SJCRH30 (cell line): ENCODE results near the gene GRID1. TPM values are rescaled to one million over a fixed set of nuclear protein-coding genes. Genes with fewer than 3 reads are reported as not detected.

Experiments used
- DNase-seq, 2 experiments: peaks; one replicate each; pipeline ENCODE4 v3.0.0-alpha.2; 2015 to 2020
- H3K27ac ChIP-seq: fragments of 250-450 bp; sonication (Bioruptor Pico); 2 replicates; pipeline ENCODE4 v1.5.1; 2020; ENCODE audit warnings: mild to moderate bottlenecking, moderate library complexity
- H3K27me3 ChIP-seq: fragments of 250-450 bp; sonication (Bioruptor Pico); 2 replicates; pipeline ENCODE4 v1.5.1; 2020; ENCODE audit warnings: mild to moderate bottlenecking, moderate library complexity
- H3K36me3 ChIP-seq: fragments of 250-450 bp; sonication (Bioruptor Pico); 2 replicates; pipeline ENCODE4 v1.5.1; 2020; ENCODE audit warnings: mild to moderate bottlenecking, moderate library complexity
- H3K4me1 ChIP-seq: fragments of 250-450 bp; sonication (Bioruptor Pico); 2 replicates; pipeline ENCODE4 v1.5.1; 2020; ENCODE audit warnings: mild to moderate bottlenecking, moderate library complexity
- H3K4me3 ChIP-seq: fragments of 250-450 bp; sonication (Bioruptor Pico); 2 replicates; pipeline ENCODE4 v1.5.1; 2020; ENCODE audit warnings: mild to moderate bottlenecking, moderate library complexity
- H3K9me3 ChIP-seq: fragments of 250-450 bp; sonication (Bioruptor Pico); replicated peaks from 2 replicates; pipeline ENCODE4 v1.5.1; 2020; ENCODE audit warnings: mild to moderate bottlenecking, moderate library complexity
- total RNA-seq: library from RNA; depleted of rRNA; stranded (reverse); fragments of >200 nt; shearing (Covaris generic); gene quantifications from 2 replicates; pipeline ENCODE4 v1.2.3, GENCODE V29; 2014

GRID1 gene
- total RNA-seq, 1 experiment from 2014 or later: not detected

- H3K36me3 ChIP-seq: no peaks in the 10 kb centered on the region
- H3K27me3 ChIP-seq: no peaks in the 10 kb centered on the region
- no peak for DNase-seq
- no peak overlapping the region for H3K4me3 ChIP-seq
- H3K27ac ChIP-seq: no peak overlapping the region
- H3K9me3 ChIP-seq: no peaks in the 10 kb centered on the region
- no peaks in the 10 kb centered on the region for H3K4me1 ChIP-seq
Observed at GRCh38 chr10:86287110-86287793, 79.3 kb downstream of the GRID1 start.

DNA sequence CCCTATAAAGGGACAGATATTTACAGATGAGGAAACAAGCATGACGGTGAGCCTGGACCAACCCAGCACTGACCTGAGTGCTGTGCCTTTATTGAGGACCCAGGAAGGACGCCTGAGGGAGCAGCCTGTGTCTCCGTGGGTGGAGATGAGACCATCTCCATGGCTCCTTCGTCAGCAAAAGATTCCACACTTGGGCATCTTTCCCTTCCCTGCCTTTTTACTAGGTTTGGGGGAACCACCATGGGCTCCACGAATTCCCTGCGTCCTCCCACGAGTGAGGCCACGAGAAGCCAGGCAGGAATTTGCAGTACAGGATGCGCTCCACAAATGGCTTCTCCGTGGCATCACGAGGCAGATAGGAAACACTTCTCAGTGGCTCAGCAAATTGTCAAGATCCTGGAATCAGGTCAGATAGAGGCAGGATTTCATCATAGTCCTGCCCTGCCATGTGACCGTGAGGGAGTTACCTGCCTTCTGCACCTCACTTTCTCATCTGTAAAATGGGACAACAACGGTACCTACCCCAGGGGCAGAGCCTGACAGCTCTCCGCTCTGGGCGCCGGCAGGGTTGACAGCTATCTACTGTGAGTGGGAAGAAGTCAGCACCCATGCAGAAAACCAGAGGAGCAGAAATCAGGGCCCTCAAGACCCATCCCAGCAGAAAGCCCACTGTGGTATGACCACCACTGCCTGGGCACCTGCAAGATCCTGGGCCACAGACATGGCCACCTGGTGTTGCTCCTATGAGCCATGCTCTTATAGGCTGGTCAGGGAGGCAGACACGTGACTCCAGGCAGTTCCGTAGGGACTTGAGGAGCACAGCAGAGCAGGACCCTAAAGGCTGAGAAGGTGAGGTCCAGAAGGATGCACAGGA, 80.1 kb downstream of the GRID1 start:
- Histone ChIP-seq H3K9me3 (no peaks in the 10 kb centered on the region), H3K27me3 (no peaks in the 10 kb centered on the region), H3K4me3 (no peak overlapping the region), H3K27ac (no peak overlapping the region), H3K4me1 (no peaks in the 10 kb centered on the region), H3K36me3 (no peaks in the 10 kb centered on the region)
- no peak for DNase-seq

DNA sequence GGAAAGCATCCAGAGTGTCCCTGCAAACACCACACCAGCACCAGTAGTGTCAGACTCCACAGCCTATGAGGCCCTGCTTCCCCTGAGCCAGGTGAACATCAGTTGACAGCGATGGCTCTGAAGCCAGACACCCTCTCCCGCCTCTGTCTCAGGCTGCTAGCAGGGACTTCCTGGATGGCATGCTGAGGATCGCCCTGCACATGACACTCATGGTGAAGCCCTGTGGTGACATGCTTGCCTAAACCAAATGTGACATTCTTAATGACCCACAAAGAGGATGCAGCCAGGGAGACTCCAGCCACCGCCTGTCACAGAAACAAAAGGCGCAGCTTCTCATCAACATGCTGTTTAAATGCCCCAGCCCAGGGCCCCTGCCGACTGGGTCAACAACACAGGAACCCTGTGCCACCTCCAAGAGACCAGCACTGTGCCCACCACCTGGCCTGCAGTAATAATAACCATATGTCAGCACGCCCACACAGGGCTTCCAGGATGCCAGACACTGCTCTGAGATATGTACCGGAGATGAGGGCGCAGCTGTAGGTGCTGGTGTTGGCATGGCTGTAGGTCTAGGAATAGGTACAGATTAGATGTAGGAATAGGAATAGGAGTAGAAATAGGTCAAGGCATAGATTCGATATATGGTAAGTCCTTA, 81.3 kb downstream of the GRID1 start:
- Histone ChIP-seq H3K9me3 (no peaks in the 10 kb centered on the region), H3K27ac (no peak overlapping the region), H3K27me3 (no peaks in the 10 kb centered on the region), H3K36me3 (no peaks in the 10 kb centered on the region), H3K4me1 (no peaks in the 10 kb centered on the region), H3K4me3 (no peak overlapping the region)
- DNase-seq: no peak

GRCh38 chr10:86284355-86285105, 82.1 kb downstream of the GRID1 start:
- no peak overlapping the region for H3K4me3 ChIP-seq

GRCh38 chr10:86283466-86284287, 82.9 kb downstream of the GRID1 start:
- Histone ChIP-seq H3K9me3 (no peaks in the 10 kb centered on the region), H3K4me3 (no peak overlapping the region), H3K27ac (no peak overlapping the region), H3K36me3 (no peaks in the 10 kb centered on the region), H3K27me3 (no peaks in the 10 kb centered on the region), H3K4me1 (no peaks in the 10 kb centered on the region)
- no peak for DNase-seq

More at GRCh38 chr10:86284355-86285105, 82.1 kb downstream of the GRID1 start:
- H3K27me3 ChIP-seq: no peaks in the 10 kb centered on the region
- H3K27ac ChIP-seq: no peak overlapping the region
- DNase-seq: no peak
- H3K36me3 ChIP-seq: no peaks in the 10 kb centered on the region
- no peaks in the 10 kb centered on the region for H3K4me1 ChIP-seq
- H3K9me3 ChIP-seq: no peaks in the 10 kb centered on the region

DNA sequence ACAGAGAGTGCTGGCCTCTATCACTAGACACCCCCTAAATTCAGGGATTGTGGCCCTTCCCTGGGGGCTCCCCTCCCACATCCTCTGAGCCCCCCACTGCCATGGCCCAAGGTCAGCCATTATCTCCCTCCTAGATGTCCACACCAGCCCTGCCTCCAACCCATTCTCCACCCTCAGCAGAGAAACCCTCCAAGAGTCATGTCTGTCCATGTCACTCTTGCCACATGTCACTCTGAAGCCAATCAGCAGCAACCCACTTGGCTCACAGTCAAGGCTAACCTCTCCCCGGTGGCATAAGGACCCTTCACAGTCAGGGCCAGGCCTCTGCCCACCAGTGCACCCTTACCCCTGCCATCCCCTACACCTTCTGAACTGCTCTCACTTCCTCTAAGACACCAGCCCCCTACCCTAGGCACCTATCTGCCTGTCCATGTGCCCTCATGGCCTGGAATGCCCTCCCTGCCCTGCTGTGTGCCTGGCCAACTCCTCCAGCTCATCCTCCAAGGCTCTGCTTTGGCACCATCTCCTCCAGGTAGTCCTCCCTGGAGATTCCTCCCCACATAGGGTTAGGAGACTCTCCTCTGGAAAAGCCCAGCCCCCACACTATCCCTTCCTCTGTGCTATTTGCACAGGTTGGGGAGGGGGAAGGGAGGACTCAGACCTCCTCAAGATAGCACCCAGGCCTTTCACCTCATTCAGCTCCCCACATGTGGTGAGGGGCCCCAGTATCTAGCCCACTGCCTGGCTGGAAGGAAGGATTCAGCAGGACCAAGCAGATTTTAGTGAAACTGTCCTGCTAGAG, 83.7 kb downstream of the GRID1 start:
- Histone ChIP-seq H3K9me3 (no peaks in the 10 kb centered on the region), H3K4me1 (no peaks in the 10 kb centered on the region), H3K27ac (no peak overlapping the region), H3K4me3 (no peak overlapping the region), H3K36me3 (no peaks in the 10 kb centered on the region), H3K27me3 (no peaks in the 10 kb centered on the region)
- no peak for DNase-seq

- no peak for DNase-seq
- no peak overlapping the region for H3K27ac ChIP-seq
Observed at GRCh38 chr10:86281396-86281795, 85.2 kb downstream of the GRID1 start.

GRCh38 chr10:86269332-86269731, 97.3 kb downstream of the GRID1 start:
- DNase-seq: no peak
- no peaks in the 10 kb centered on the region for H3K9me3 ChIP-seq
- no peak overlapping the region for H3K4me3 ChIP-seq
- no peaks in the 10 kb centered on the region for H3K27me3 ChIP-seq
- no peaks in the 10 kb centered on the region for H3K4me1 ChIP-seq
- H3K27ac ChIP-seq: no peak overlapping the region
- H3K36me3 ChIP-seq: no peaks in the 10 kb centered on the region

More at GRCh38 chr10:86281396-86281795, 85.2 kb downstream of the GRID1 start:
- H3K27me3 ChIP-seq: no peaks in the 10 kb centered on the region
- H3K4me3 ChIP-seq: no peak overlapping the region
- no peaks in the 10 kb centered on the region for H3K36me3 ChIP-seq
- no peaks in the 10 kb centered on the region for H3K9me3 ChIP-seq
- no peaks in the 10 kb centered on the region for H3K4me1 ChIP-seq

- Histone ChIP-seq H3K27me3 (no peaks in the 10 kb centered on the region), H3K4me1 (no peaks in the 10 kb centered on the region), H3K9me3 (no peaks in the 10 kb centered on the region), H3K27ac (no peak overlapping the region), H3K36me3 (no peaks in the 10 kb centered on the region), H3K4me3 (no peak overlapping the region)
- no peak for DNase-seq
Observed at GRCh38 chr10:86267286-86268195, 99.1 kb downstream of the GRID1 start.

DNA sequence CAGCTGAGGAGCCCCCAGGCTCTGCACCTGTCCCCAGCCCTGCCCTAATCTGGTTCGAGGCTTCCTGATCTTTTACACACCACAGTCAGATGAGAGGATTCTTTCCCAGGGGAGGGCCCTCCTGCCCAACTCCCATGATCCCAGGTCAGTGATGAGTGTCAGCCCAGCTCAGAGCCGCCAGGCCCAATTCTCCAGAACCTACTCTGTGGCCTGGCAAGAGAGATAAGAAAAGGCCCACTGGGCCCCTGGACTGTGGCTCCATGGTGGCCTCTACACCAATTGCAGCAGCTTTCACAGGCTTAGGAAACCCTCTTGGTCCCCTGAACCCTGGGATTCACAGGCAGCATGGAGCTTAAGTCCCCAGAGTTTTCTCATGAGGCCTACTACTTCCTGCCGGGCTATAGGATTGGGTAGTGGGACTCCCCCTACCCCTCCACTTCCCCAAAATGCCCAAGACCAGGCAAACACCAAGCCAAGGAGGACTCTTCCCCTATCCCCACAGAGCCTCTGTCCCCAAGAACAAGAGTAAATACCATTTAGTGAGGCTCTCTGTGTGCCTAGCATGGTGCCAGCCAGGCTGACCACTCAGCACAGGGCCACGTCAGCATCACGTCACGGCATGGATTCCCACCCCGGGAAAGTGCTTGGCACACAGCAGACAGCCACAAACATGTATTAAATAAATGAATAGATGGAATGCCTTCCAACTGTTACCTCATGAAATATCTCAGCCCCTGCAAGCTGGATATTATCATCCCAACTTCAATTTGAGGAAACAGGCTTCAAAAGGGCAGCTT, 100.0 kb downstream of the GRID1 start:
- H3K4me3 ChIP-seq: no peak overlapping the region
- H3K27me3 ChIP-seq: no peaks in the 10 kb centered on the region
- no peaks in the 10 kb centered on the region for H3K36me3 ChIP-seq
- H3K27ac ChIP-seq: no peak overlapping the region
- no peaks in the 10 kb centered on the region for H3K4me1 ChIP-seq
- no peaks in the 10 kb centered on the region for H3K9me3 ChIP-seq
- DNase-seq: no peak

DNA sequence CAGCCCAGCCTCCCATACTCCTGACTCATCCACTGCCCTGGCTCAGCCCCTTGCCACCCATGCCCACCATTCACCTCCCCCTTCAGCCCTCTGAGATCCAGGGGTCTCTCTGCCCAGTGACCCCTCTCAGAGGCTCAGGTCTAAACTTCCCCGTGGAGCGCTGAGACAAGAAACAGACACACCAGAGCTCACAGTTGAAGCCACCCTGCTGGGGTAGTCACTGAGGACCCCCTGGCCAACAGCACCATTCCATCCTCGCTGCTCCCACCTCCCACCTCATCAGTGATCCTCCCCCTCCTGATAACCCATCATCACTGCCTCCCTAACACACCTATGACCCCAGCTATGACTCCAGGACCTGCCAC, 100.7 kb downstream of the GRID1 start:
- H3K9me3 ChIP-seq: no peaks in the 10 kb centered on the region
- DNase-seq: no peak
- H3K27ac ChIP-seq: no peak overlapping the region

More for the DNA sequence above, 100.7 kb downstream of the GRID1 start:
- Histone ChIP-seq H3K4me1 (no peaks in the 10 kb centered on the region), H3K4me3 (no peak overlapping the region), H3K36me3 (no peaks in the 10 kb centered on the region), H3K27me3 (no peaks in the 10 kb centered on the region)
